BJ (cell line): ENCODE results near the gene ZBTB44. TPM values are rescaled to one million over a fixed set of nuclear protein-coding genes. Genes with fewer than 3 reads are reported as not detected.
A peak's percentile ranks its signal among the peaks of the same experiment; 100 is the strongest.

ENCODE experiments used
- CTCF ChIA-PET: fragments of 350-600 bp; formaldehyde crosslinking; extraction: SDS; loops from one replicate; lab custom pipeline; 2021; ENCODE audit warnings: antibody characterized with exemption, inconsistent platforms; lab: Yijun Ruan, JAX
- POLR2A ChIA-PET: fragments of 300-600 bp; sonication (Branson Sonifier 250); formaldehyde crosslinking; extraction: SDS; loops from one replicate; lab custom pipeline; 2021; ENCODE audit warnings: antibody characterized with exemption; lab: Charles Lee
- DNase-seq: peaks from one replicate; pipeline ENCODE4 v3.0.0-alpha.2; 2011; ENCODE audit warnings: low read depth
- H3K27me3 ChIP-seq: 2 replicates; pipeline ENCODE4 v1.6.0; 2011; ENCODE audit warnings: low read length; ENCODE audit not compliant: control insufficient read depth, insufficient read depth
- H3K36me3 ChIP-seq: 2 replicates; pipeline ENCODE4 v1.5.1; 2011; ENCODE audit warnings: low read length; ENCODE audit not compliant: control insufficient read depth, insufficient read depth
- H3K4me3 ChIP-seq: 2 replicates; pipeline ENCODE4 v1.5.1; 2011; ENCODE audit warnings: low read depth, mild to moderate bottlenecking, control low read depth, low read length
- polyA minus RNA-seq: library from RNA; depleted of rRNA, polyadenylated mRNA; stranded (reverse); fragments of >200 nt; gene quantifications from 2 replicates; pipeline ENCODE4 v1.2.3, GENCODE V29; 2011; rRNA and poly(A)+ RNA removed
- polyA plus RNA-seq: library from polyadenylated mRNA; depleted of rRNA; stranded (reverse); fragments of >200 nt; gene quantifications from 2 replicates; pipeline ENCODE4 v1.2.3, GENCODE V29; 2011; rRNA removed
- TF ChIP-seq, protein P1 (sequence below): IDR thresholded peaks from 2 replicates; pipeline ENCODE4 v1.5.1; 2011; ENCODE audit warnings: low read depth, mild to moderate bottlenecking, control low read depth, inconsistent platforms, low read length, moderate library complexity; ENCODE audit not compliant: insufficient read depth

ZBTB44 gene
- polyA plus RNA-seq (11.5 and 18.2 TPM in 2 replicates), polyA minus RNA-seq (32.4 and 33.5 TPM in 2 replicates)

DNA sequence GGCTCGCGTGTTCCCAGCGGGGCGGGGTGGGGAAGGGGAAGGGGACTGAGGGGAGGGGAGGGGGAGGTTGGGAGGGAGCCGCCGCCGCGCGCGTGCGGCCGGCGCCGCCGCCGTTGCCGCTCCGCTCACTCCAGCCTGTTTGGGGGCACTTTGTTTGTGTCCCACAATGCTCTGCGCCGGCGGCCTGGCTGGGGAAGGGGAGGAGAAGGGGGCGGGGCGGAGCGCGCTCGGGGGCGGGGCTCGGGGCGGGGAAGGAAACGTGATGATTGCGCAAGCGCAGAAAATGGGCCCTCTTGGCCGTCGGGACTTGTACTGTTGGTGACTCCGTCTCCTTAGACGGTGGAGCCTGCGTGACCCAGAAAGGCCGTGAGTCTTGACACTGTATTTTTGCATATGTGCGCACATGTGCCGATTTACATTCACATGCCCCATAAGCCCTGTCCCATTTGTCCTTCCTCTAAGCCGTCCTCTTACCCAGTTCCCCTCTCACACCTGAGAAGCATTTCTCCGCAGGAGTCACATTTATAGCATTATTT, at the start of gene ZBTB44:
ZBTB44 (minus strand) TSS at position 168 of the 536 bp plus-strand sequence. CDS start 53,044 bp downstream, outside the sequence.
- POLR2A ChIA-PET = no interaction called here
- Histone ChIP-seq H3K27me3 (no peaks in the 10 kb centered on the region), H3K4me3 (peak within 1 kb of the TSS; percentile 78), H3K36me3 (no peaks in the 10 kb centered on the region)
- TF ChIP-seq, protein P1, sequence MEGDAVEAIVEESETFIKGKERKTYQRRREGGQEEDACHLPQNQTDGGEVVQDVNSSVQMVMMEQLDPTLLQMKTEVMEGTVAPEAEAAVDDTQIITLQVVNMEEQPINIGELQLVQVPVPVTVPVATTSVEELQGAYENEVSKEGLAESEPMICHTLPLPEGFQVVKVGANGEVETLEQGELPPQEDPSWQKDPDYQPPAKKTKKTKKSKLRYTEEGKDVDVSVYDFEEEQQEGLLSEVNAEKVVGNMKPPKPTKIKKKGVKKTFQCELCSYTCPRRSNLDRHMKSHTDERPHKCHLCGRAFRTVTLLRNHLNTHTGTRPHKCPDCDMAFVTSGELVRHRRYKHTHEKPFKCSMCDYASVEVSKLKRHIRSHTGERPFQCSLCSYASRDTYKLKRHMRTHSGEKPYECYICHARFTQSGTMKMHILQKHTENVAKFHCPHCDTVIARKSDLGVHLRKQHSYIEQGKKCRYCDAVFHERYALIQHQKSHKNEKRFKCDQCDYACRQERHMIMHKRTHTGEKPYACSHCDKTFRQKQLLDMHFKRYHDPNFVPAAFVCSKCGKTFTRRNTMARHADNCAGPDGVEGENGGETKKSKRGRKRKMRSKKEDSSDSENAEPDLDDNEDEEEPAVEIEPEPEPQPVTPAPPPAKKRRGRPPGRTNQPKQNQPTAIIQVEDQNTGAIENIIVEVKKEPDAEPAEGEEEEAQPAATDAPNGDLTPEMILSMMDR = no peak
- CTCF ChIA-PET = no interaction called here
- peak; percentile 16 for DNase-seq

DNA sequence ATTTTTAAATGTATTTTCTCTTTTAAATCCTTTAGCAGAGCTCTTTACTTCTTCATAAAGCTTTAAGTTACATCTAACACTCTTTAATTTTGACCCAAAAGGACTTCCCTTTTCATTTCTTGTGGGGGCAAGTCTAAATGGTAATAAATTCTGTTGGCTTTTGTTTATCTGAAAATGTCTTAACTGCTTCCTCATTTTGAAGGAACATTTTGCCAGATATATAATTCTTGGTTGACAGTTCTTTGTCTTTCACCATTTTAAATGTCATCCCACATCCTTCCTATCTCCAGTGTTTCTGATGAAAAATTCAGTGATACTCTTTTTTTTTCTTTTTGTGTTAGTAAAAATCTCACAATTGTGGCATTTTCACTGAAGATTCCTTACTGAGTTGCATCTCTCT, 44.7 kb upstream of the ZBTB44 start:
- Histone ChIP-seq H3K4me3 (no peak overlapping the region), H3K36me3 (no peaks in the 10 kb centered on the region), H3K27me3 (peaks cover 2% of the 10 kb centered on the region; the same call in 1 of the 2 replicates)
- POLR2A ChIA-PET = no interaction called here
- CTCF ChIA-PET = no interaction called here
- TF ChIP-seq, protein P1 = no peak
- no peak for DNase-seq

- CTCF ChIA-PET = no interaction called here
- H3K27me3 ChIP-seq = no peaks in the 10 kb centered on the region
- no peak for DNase-seq
- POLR2A ChIA-PET = no interaction called here
- H3K36me3 ChIP-seq = no peaks in the 10 kb centered on the region
- TF ChIP-seq, protein P1 = no peak
- H3K4me3 ChIP-seq = no peak overlapping the region
Measured at GRCh38 chr11:130358398-130358797, 43.7 kb upstream of the ZBTB44 start.

GRCh38 chr11:130347261-130347660, 32.5 kb upstream of the ZBTB44 start:
- no peak for DNase-seq
- POLR2A ChIA-PET = no interaction called here
- TF ChIP-seq, protein P1 = no peak
- no peak overlapping the region for H3K4me3 ChIP-seq
- CTCF ChIA-PET = no interaction called here
- H3K36me3 ChIP-seq = no peaks in the 10 kb centered on the region
- peaks cover 1% of the 10 kb centered on the region for H3K27me3 ChIP-seq

GRCh38 chr11:130344841-130345240, 30.1 kb upstream of the ZBTB44 start:
- Histone ChIP-seq H3K36me3 (no peaks in the 10 kb centered on the region), H3K4me3 (no peak overlapping the region), H3K27me3 (peaks cover 1% of the 10 kb centered on the region)
- no peak for DNase-seq
- ChIA-PET CTCF (no interaction called here), POLR2A (no interaction called here)
- TF ChIP-seq, protein P1 = no peak
